HFF-Myc (cell line): Measurements from ENCODE around the gene MRPS18B.

Experiments
- DNase-seq: peaks from one replicate; pipeline ENCODE4 v3.0.0-alpha.2; 2011; ENCODE audit warnings: low read depth; ENCODE audit errors: extremely low read depth
- H3K4me3 ChIP-seq: replicated peaks from 2 replicates; pipeline ENCODE4 v1.5.1; 2011; ENCODE audit warnings: low read depth, mild to moderate bottlenecking, control low read depth, low read length
- CTCF ChIP-seq: IDR thresholded peaks from 2 replicates; pipeline ENCODE4 v1.5.1; 2012; ENCODE audit warnings: mild to moderate bottlenecking, low read depth, low read length, control low read depth; ENCODE audit errors: missing control alignments

MRPS18B gene

GRCh38 chr6:30616811-30617564, 652 bp upstream of the MRPS18B start, which contains the start of gene PPP1R10:
PPP1R10 (minus strand) TSS chr6:30617243; CDS start chr6:30609944, 7,299 bp downstream.
- peak within 1 kb of the TSS; percentile 78 for H3K4me3 ChIP-seq
- peak; percentile 100 for DNase-seq
- no peak for TF ChIP-seq CTCF

GRCh38 chr6:30618270-30618797, 694 bp downstream of the MRPS18B start:
- TF ChIP-seq CTCF, result no peak
- H3K4me3 ChIP-seq, result peak overlapping the region; percentile 78
- DNase-seq, result no peak

GRCh38 chr6:30619561-30619960, 1.9 kb downstream of the MRPS18B start:
- DNase-seq, result no peak

GRCh38 chr6:30625511-30625910, 7.9 kb downstream of the MRPS18B start:
- no peak for DNase-seq
- no peak for TF ChIP-seq CTCF

More at GRCh38 chr6:30619561-30619960, 1.9 kb downstream of the MRPS18B start:
- H3K4me3 ChIP-seq, result no peak overlapping the region
- no peak for TF ChIP-seq CTCF

GRCh38 chr6:30626484-30627366, 9.1 kb downstream of the MRPS18B start, which contains the start of gene ATAT1:
ATAT1 (plus strand) TSS chr6:30626874.
- DNase-seq, result no peak
- H3K4me3 ChIP-seq, result peak within 1 kb of the TSS; percentile 54
- TF ChIP-seq CTCF, result peak; percentile 52

More at GRCh38 chr6:30625511-30625910, 7.9 kb downstream of the MRPS18B start:
- no peak overlapping the region for H3K4me3 ChIP-seq

GRCh38 chr6:30635834-30636233, 18.2 kb downstream of the MRPS18B start:
- H3K4me3 ChIP-seq, result no peak overlapping the region
- no peak for DNase-seq
- no peak for TF ChIP-seq CTCF
